ENCODE data around the gene KRTAP1-3.
A peak's percentile ranks its signal among the peaks of the same experiment; 100 is the strongest.

Gene KRTAP1-3

DNA sequence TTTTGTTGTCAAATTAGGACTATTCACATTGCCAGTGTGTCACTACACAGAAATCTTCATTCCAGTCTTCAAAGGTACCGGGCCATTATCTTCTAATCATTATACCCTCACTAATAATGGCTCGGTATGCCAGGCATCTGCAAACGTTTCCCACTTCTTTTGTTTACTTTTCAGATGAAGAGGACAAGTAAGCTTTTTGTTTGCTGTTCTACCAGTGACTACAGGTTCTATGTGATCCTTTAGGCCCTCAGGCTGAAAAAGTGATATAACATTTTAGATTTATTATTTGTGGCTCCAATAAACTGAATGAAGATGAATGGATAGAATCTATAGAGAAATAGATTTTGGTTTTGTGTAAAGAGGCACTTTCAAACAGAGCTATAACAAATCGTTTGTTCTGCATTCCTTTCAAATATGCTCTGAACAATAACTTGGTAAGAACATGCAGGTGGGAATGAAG, 25.3 kb downstream of the KRTAP1-3 start:
- DNase-seq = no peak

DNA sequence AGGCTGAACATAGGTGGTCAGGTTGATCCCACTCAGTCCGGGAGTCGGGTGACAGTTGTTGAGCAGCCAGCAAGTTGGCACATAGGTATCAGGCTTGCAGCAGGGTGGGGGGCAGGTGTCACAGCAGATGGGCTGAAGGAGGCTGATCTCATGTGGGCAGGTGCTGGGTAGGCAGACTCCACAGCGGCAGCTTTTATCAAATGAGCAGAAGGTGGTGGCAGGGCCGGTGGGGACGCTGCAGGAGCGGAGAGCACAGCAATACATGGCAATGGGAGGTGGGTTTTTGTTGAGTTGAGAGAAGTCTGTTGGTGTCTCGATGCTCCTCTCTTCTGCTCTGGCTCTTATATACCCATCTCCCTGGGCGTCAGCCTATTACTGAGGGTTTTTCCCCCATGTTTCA, 25.9 kb downstream of the KRTAP1-3 start, which contains the start of gene KRTAP3-1:
TSS of gene KRTAP3-1 (minus strand) at position 318 of the 400 bp plus-strand sequence. CDS start at position 264, 54 bp downstream.
- DNase-seq = no peak

DNA sequence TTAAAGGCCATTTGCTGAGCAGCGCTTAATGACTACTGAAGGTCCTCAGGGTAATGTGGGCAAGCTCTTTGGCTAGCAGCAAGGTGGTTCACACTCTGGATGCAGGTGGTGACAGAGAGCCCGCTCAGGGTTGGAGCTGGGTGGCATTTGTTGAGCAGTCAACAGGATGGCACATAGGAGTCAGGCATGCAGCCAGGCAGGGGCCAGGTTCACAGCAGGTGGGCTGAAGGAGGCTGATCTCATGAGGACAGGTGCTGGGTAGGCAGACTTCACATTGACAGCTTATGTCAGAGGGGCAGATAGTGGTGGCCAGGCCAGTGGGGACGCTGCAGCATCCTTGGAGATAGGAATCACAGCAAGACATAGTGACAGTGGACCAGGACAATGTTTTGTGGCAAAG, 30.3 kb downstream of the KRTAP1-3 start:
- no peak for DNase-seq

- no peak for DNase-seq
These were observed 30.7 kb downstream of the KRTAP1-3 start for GRCh38 chr17:41003926-41004325.

DNA sequence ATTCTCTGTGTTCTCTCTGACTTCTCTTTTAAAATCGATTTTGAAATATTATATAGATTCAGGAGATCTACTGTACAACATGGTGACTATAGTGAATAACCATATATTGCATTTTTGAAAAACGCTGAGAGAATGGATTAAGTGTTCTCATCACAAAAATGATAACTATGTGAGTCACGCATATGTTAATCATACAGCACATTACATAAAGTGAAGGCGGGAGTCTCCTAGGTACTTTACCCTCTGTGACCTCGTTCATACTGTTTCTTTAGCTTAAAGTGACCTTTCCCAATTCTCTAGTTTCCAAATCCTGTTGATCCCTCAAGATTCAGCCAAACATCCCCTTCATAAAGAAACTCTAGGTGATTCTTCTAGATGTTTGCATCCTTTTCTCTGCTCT, 31.9 kb downstream of the KRTAP1-3 start:
- DNase-seq = no peak

- DNase-seq = no peak
These were observed 32.9 kb downstream of the KRTAP1-3 start for GRCh38 chr17:41001795-41002194.

DNA sequence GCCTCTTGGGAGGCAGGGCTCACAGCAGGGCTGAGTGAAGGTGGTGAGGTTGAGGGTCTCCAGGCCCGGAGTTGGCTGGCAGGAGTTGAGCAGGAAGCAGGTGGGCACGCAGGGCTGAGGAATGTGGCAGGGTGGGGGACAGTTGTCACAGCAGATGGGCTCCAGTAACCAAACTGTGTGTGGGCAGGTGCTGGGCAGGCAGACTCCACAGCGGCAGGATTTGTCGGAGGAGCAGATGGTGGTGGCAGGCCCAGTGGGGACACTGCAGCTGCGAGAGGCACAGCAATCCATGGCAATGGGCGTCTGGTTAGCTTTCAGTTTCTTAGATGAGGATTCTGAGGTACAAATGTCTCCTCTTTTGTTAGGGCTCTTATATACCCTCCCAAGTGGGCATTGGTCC, 35.1 kb downstream of the KRTAP1-3 start, which contains the start of gene KRTAP3-2:
TSS of gene KRTAP3-2 (minus strand) at position 344 of the 400 bp plus-strand sequence. CDS start at position 291, 53 bp downstream.
- DNase-seq = peak; percentile 40

GRCh38 chr17:40997361-40997760, 37.3 kb downstream of the KRTAP1-3 start:
- DNase-seq = no peak

- no peak for DNase-seq
These were observed 37.8 kb downstream of the KRTAP1-3 start for GRCh38 chr17:40996829-40997228.

GRCh38 chr17:40995116-40995515, 39.6 kb downstream of the KRTAP1-3 start:
- DNase-seq = no peak

DNA sequence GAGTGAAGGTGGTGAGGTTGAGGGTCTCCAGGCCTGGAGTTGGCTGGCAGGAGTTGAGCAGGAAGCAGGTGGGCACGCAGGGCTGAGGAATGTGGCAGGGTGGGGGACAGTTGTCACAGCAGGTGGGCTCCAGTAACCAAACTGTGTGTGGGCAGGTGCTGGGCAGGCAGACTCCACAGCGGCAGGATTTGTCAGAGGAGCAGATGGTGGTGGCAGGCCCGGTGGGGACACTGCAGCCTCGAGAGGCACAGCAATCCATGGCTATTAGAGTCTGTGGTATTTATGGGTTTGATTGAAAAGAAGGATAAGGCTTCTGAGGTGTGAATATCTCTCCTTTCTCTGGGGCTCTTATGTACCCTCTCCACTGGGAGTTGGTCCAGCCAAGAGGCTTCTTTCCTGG, 40.8 kb downstream of the KRTAP1-3 start, which contains the start of gene KRTAP3-3:
TSS of gene KRTAP3-3 (minus strand) at position 326 of the 400 bp plus-strand sequence. CDS start at position 259, 67 bp downstream.
- DNase-seq = peak; percentile 25

DNA sequence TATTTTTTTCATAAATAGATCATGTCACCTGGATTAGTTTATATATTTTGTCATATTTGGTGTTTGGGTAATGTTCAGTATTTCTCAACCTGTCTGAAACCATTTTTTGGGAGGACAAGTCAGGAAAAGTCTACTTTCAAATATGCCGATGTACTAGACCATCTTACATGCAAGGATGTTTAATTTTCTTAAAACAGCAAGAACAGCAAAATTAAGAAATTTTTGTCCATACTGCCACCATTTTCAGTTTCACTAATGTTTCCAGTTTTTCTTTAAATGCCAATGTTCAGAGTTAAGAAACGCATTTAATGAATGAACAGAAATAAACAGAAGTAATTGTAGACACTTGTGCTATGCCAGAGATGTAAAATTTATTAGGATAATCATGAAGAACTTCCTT, 41.6 kb downstream of the KRTAP1-3 start:
- no peak for DNase-seq

DNA sequence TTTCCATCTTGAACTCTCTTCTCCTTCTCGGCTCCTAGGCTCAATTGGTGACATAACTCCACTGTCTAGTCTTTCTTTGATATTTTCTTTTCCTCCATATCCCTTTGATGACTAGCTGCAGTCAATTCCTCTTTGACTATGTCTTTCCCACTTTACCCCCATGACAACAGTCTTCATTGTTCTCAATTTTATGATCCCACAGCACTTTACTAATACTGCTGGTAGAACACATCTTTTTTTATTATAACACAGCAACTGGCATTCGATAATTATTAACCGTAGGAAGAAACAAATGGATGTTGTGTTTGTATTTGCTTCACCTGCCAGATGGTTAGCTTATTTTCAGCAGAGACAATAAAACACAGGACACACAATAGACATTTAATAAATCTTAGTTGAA, 42.0 kb downstream of the KRTAP1-3 start:
- no peak for DNase-seq

DNA sequence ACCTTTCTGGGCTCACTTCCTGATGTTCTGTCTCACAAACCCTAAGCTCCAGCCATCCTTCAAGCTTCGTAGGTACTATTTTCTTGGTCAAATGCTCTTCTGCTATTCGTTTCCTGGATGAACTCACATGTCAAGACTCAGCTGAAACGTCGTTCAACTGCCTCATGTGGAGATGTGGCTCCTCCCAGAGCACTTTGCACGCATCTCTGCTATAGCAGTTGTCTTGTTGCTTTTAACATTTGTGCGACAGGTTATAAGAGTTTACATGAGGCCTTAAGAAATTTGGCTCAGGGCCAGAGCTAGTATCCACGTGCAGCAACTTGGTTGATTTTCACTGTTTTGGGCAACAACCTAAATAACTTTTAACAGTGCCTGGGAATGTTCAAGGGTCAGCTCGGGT, 47.8 kb downstream of the KRTAP1-3 start:
- DNase-seq = no peak

- DNase-seq = no peak
These were observed 50.4 kb downstream of the KRTAP1-3 start, which contains the start of gene KRT40 for GRCh38 chr17:40984226-40984625. Gene KRT40, minus strand, starts transcription at chr17:40984326. Its CDS starts 53 bp downstream, at chr17:40984273.
